Measurements from ENCODE around the gene USH2A.

The USH2A gene

GRCh38 chr1:215590779-215591491 is 832.3 kb downstream of the USH2A start:
- no peak for TF ChIP-seq CTCF (IDR thresholded peaks at IDR 0.05)

GRCh38 chr1:215589650-215590435 is 833.4 kb downstream of the USH2A start:
- TF ChIP-seq CTCF (IDR thresholded peaks at IDR 0.05) = no peak

GRCh38 chr1:215584389-215584788 is 838.9 kb downstream of the USH2A start:
- no peak for TF ChIP-seq CTCF (IDR thresholded peaks at IDR 0.05)

GRCh38 chr1:215583185-215583749 is 840.0 kb downstream of the USH2A start:
- TF ChIP-seq CTCF (IDR thresholded peaks at IDR 0.05) = no peak

- TF ChIP-seq CTCF (IDR thresholded peaks at IDR 0.05) = no peak
Measured at GRCh38 chr1:215581896-215582295, 841.4 kb downstream of the USH2A start.

Measured in LNCAP (cell line).